ENCODE measurements around the gene SRCIN1.
"Not testable (repeated sequence)": the region's sequence is repeated elsewhere in the genome, so short reads cannot be mapped to it uniquely, and the experiment has no call there.

The SRCIN1 gene

GRCh38 chr17:38542286-38542685 is 63.5 kb downstream of the SRCIN1 start:
- no peak for DNase-seq

GRCh38 chr17:38541281-38541680 is 64.5 kb downstream of the SRCIN1 start:
- no peak for DNase-seq

- DNase-seq, result no peak
Measured at GRCh38 chr17:38540514-38541045, 65.2 kb downstream of the SRCIN1 start.

GRCh38 chr17:38539386-38539785 is 66.4 kb downstream of the SRCIN1 start:
- no peak for DNase-seq

GRCh38 chr17:38538906-38539305 is 66.8 kb downstream of the SRCIN1 start:
- DNase-seq, result no peak

- no peak for DNase-seq
Measured at GRCh38 chr17:38536661-38537060, 69.1 kb downstream of the SRCIN1 start.

GRCh38 chr17:38535886-38536285 is 69.9 kb downstream of the SRCIN1 start:
- no peak for DNase-seq

GRCh38 chr17:38534498-38534885 is 71.3 kb downstream of the SRCIN1 start:
- no peak for DNase-seq

- DNase-seq, result no peak
Measured at GRCh38 chr17:38533866-38534497, 71.8 kb downstream of the SRCIN1 start.

GRCh38 chr17:38533241-38533640 is 72.5 kb downstream of the SRCIN1 start:
- DNase-seq, result no peak

GRCh38 chr17:38532451-38532850 is 73.3 kb downstream of the SRCIN1 start:
- no peak for DNase-seq

GRCh38 chr17:38531761-38532160 is 74.0 kb downstream of the SRCIN1 start:
- not testable (repeated sequence) for DNase-seq

GRCh38 chr17:38530856-38531255 is 74.9 kb downstream of the SRCIN1 start:
- not testable (repeated sequence) for DNase-seq

- DNase-seq, result not testable (repeated sequence)
Measured at GRCh38 chr17:38528141-38528540, 77.6 kb downstream of the SRCIN1 start.

- DNase-seq, result not testable (repeated sequence)
Measured at GRCh38 chr17:38526526-38526925, 79.2 kb downstream of the SRCIN1 start.

GRCh38 chr17:38512473-38513058 is 93.2 kb downstream of the SRCIN1 start:
- no peak for DNase-seq

GRCh38 chr17:38511150-38512108 is 94.3 kb downstream of the SRCIN1 start:
- DNase-seq, result no peak

GRCh38 chr17:38510421-38511149 is 95.2 kb downstream of the SRCIN1 start:
- DNase-seq, result peak; percentile 78

GRCh38 chr17:38509772-38510420 is 95.9 kb downstream of the SRCIN1 start:
- peak; percentile 60 for DNase-seq

- peak; percentile 69 for DNase-seq
Measured at GRCh38 chr17:38508954-38509771, 96.6 kb downstream of the SRCIN1 start.

GRCh38 chr17:38508570-38508950 is 97.2 kb downstream of the SRCIN1 start:
- DNase-seq, result no peak

Data from right kidney (tissue), 1 donor.